Measurements from ENCODE around the gene P2RY6. TPM values are rescaled to one million over a fixed set of nuclear protein-coding genes. Genes with fewer than 3 reads are reported as not detected.

P2RY6 gene
- total and polyA plus RNA-seq, 7 donors, result 1.2 to 5.5 (median 2.5) TPM; not detected in 1

GRCh38 chr11:73226297-73227006 lies 45.7 kb upstream of the P2RY6 start:
- Histone ChIP-seq H3K9me3 (no peaks in the 10 kb centered on the region), H3K27ac (no peak overlapping the region), H3K4me3 (no peak overlapping the region), H3K36me3 (no peaks in the 10 kb centered on the region), H3K27me3 (no peaks in the 10 kb centered on the region), H3K4me1 (no peaks in the 10 kb centered on the region)
- 80 to 89% methylated on average over 8 of the region's 8 CpGs for WGBS, 2 donors
- no peak for DNase-seq
- TF ChIP-seq POLR2AphosphoS5 (IDR thresholded peaks at IDR 0.05), result no peak
- TF ChIP-seq EP300 (IDR thresholded peaks at IDR 0.05), result no peak
- TF ChIP-seq CTCF (IDR thresholded peaks at IDR 0.05), result no peak
- TF ChIP-seq POLR2A (IDR thresholded peaks at IDR 0.05), result no peak
- intact Hi-C loops (cut with DNase I), result no loop called here

- DNase-seq, result peak; percentile 44
- 23 to 67% methylated on average over 12 of the region's 12 CpGs for WGBS, 2 donors
- Histone ChIP-seq H3K9me3 (no peaks in the 10 kb centered on the region), H3K4me3 (no peak overlapping the region), H3K4me1 (no peaks in the 10 kb centered on the region), H3K36me3 (no peaks in the 10 kb centered on the region), H3K27ac (no peak overlapping the region), H3K27me3 (no peaks in the 10 kb centered on the region)
- intact Hi-C loops (cut with DNase I), result no loop called here
- TF ChIP-seq CTCF (IDR thresholded peaks at IDR 0.05) (peak in 1 of 4 experiments; percentile 14), POLR2A (IDR thresholded peaks at IDR 0.05) (no peak)
Measured at GRCh38 chr11:73227571-73228211, 44.4 kb upstream of the P2RY6 start.

GRCh38 chr11:73228268-73229134 lies 43.6 kb upstream of the P2RY6 start:
- TF ChIP-seq CTCF (IDR thresholded peaks at IDR 0.05) (no peak), POLR2AphosphoS5 (IDR thresholded peaks at IDR 0.05) (no peak), EP300 (IDR thresholded peaks at IDR 0.05) (no peak)
- Histone ChIP-seq H3K36me3 (no peaks in the 10 kb centered on the region), H3K27me3 (no peaks in the 10 kb centered on the region), H3K27ac (no peak overlapping the region), H3K4me1 (peaks cover 0 to 7% (median 2%) of the 10 kb centered on the region in 4 donors), H3K4me3 (no peak overlapping the region), H3K9me3 (no peaks in the 10 kb centered on the region)
- WGBS, 2 donors, result 45 to 84% methylated on average over 4 of the region's 4 CpGs
- intact Hi-C loops (cut with DNase I), result no loop called here
- no peak for DNase-seq

DNA sequence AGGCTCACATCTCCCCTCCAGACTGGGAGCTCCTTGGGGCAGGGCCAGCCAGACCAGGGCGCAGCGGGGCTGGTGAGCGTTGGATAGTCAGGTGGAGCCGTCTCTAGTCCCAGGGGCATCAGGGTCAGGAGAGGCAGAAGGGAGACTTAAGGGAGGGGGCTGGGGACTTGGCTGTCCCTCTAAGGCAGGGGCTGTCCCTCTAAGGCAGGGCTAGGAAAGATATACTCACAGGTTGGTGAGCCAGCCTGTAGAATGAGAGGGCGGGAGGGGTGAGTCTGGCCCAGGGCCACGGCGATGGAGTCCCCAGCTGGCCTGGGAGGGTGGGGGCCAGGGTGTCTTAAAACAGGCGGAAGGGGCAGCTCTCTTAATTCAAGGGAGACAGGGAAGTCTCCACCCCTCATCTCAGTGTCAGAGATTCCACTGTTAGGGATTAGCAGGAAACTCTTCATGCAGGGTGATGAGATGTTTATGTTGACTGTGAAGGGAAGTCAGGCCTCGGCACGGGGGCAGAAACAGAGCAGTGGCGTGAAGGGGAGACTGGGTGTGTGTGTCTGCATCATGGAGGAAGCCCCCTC lies 42.7 kb upstream of the P2RY6 start:
- intact Hi-C loops (cut with DNase I), result no loop called here
- DNase-seq, result peak; percentile 44
- Histone ChIP-seq H3K9me3 (no peaks in the 10 kb centered on the region), H3K4me3 (no peak overlapping the region), H3K27ac (no peak overlapping the region), H3K4me1 (peaks cover 0 to 16% (median 7%) of the 10 kb centered on the region in 4 donors), H3K36me3 (no peaks in the 10 kb centered on the region), H3K27me3 (no peaks in the 10 kb centered on the region)
- TF ChIP-seq POLR2A (IDR thresholded peaks at IDR 0.05), result no peak
- TF ChIP-seq POLR2AphosphoS5 (IDR thresholded peaks at IDR 0.05), result no peak
- TF ChIP-seq EP300 (IDR thresholded peaks at IDR 0.05), result no peak
- TF ChIP-seq CTCF (IDR thresholded peaks at IDR 0.05), result no peak
- 77 to 80% methylated on average over 11 of the region's 11 CpGs for WGBS, 2 donors
